ENCODE results near the gene GRAMD2A.

Gene GRAMD2A

GRCh38 chr15:72216079-72216478 lies 18.5 kb upstream of the GRAMD2A start:
- DNase-seq: no peak

- no peak for DNase-seq
These were observed 10.0 kb upstream of the GRAMD2A start for GRCh38 chr15:72207558-72208085.

GRCh38 chr15:72206677-72207000 lies 9.1 kb upstream of the GRAMD2A start:
- no peak for DNase-seq

GRCh38 chr15:72205896-72206676 lies 8.5 kb upstream of the GRAMD2A start:
- DNase-seq: no peak

- DNase-seq: no peak
These were observed 7.7 kb upstream of the GRAMD2A start for GRCh38 chr15:72205273-72205672.

GRCh38 chr15:72203507-72203837 lies 5.9 kb upstream of the GRAMD2A start:
- no peak for DNase-seq

GRCh38 chr15:72202801-72203506 lies 5.4 kb upstream of the GRAMD2A start:
- no peak for DNase-seq

GRCh38 chr15:72202302-72202701 lies 4.7 kb upstream of the GRAMD2A start:
- DNase-seq: no peak

- DNase-seq: no peak
These were observed 3.9 kb upstream of the GRAMD2A start for GRCh38 chr15:72201391-72201921.

- DNase-seq: no peak
These were observed 3.0 kb upstream of the GRAMD2A start for GRCh38 chr15:72200395-72201237.

- DNase-seq: peak; percentile 62
These were observed 2.2 kb upstream of the GRAMD2A start for GRCh38 chr15:72199721-72200212.

- no peak for DNase-seq
These were observed 1.6 kb upstream of the GRAMD2A start for GRCh38 chr15:72199205-72199515.

- no peak for DNase-seq
These were observed 993 bp upstream of the GRAMD2A start for GRCh38 chr15:72198356-72199204.

- no peak for DNase-seq
These were observed 537 bp downstream of the GRAMD2A start for GRCh38 chr15:72197041-72197459.

- no peak for DNase-seq
These were observed 1.1 kb downstream of the GRAMD2A start for GRCh38 chr15:72196409-72197040.

- DNase-seq: no peak
These were observed 2.5 kb downstream of the GRAMD2A start for GRCh38 chr15:72195101-72195511.

GRCh38 chr15:72193836-72194396 lies 3.7 kb downstream of the GRAMD2A start:
- DNase-seq: no peak

GRCh38 chr15:72192416-72192815 lies 5.2 kb downstream of the GRAMD2A start:
- DNase-seq: no peak

- DNase-seq: no peak
These were observed 8.2 kb downstream of the GRAMD2A start for GRCh38 chr15:72189250-72189902.

- no peak for DNase-seq
These were observed 13.3 kb downstream of the GRAMD2A start for GRCh38 chr15:72184165-72184811.

Data from stimulated activated naive CD4-positive, alpha-beta T cell treated with Interleukin-2 at 50 U/mL for 16 hours (primary cell).